ENCODE measurements around the gene NPPA. TPM values are rescaled to one million over a fixed set of nuclear protein-coding genes. Genes with fewer than 3 reads are reported as not detected.

NPPA gene
- total and polyA plus RNA-seq, 9 of the 15 experiments (the other 6 are each of a cell fraction or from before 2014, with no cell fraction given) = not detected

DNA sequence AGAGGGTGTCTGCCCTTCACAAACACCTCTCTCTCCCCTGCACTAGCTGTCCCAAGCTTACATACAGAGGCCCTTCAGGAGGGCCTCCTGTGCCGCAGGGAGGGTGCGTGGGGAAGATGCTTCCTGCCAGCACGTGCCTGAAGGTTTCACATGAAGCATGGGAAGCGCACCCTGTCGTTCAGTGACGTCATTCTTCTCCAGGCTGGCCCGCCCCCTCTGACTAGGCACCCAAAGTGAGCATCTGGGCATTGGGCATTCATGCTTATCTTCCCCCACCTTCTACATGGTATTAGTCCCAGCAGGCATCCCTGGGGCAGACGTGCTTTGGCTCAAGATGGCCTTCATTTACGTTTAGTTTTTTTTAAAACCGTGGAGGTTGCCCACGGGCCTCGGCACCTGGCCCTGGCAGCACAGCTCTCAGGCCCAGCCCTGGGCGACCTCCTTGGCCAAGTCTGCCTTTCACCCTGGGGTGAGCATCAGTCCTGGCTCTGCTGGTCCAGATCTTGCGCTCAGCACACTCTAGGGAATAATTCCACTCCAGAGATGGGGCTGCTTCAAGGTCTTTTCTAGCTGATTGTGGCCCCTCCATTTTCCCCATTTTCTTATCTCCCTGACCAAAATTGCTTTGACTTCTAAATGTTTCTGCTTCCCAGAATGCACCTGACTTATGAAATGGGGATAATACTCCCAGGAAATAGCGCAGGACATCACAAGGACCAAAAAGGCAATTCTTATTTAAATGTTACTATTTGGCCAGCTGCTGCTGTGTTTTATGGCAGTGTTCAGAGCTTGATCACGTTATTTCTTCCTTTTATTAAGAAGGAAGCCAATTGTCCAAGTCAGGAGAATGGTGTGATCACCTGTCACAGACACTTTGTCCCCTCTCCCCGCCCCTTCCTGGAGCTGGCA is 6.1 kb downstream of the NPPA start (continued):
- TF ChIP-seq, protein P1, sequence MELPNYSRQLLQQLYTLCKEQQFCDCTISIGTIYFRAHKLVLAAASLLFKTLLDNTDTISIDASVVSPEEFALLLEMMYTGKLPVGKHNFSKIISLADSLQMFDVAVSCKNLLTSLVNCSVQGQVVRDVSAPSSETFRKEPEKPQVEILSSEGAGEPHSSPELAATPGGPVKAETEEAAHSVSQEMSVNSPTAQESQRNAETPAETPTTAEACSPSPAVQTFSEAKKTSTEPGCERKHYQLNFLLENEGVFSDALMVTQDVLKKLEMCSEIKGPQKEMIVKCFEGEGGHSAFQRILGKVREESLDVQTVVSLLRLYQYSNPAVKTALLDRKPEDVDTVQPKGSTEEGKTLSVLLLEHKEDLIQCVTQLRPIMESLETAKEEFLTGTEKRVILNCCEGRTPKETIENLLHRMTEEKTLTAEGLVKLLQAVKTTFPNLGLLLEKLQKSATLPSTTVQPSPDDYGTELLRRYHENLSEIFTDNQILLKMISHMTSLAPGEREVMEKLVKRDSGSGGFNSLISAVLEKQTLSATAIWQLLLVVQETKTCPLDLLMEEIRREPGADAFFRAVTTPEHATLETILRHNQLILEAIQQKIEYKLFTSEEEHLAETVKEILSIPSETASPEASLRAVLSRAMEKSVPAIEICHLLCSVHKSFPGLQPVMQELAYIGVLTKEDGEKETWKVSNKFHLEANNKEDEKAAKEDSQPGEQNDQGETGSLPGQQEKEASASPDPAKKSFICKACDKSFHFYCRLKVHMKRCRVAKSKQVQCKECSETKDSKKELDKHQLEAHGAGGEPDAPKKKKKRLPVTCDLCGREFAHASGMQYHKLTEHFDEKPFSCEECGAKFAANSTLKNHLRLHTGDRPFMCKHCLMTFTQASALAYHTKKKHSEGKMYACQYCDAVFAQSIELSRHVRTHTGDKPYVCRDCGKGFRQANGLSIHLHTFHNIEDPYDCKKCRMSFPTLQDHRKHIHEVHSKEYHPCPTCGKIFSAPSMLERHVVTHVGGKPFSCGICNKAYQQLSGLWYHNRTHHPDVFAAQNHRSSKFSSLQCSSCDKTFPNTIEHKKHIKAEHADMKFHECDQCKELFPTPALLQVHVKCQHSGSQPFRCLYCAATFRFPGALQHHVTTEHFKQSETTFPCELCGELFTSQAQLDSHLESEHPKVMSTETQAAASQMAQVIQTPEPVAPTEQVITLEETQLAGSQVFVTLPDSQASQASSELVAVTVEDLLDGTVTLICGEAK (IDR thresholded peaks at IDR 0.05) = 0 out of 2 replicates have a peak, but pooled peaks have one; percentile 13
- TF ChIP-seq, protein P1 (CRISPR knock-in tag; IDR thresholded peaks at IDR 0.05) = no peak
- TF ChIP-seq NRF1 (conservative IDR thresholded peaks at IDR 0.05 in 1 of 2, IDR thresholded peaks at IDR 0.05 in 1 of 2) (0 out of 4 replicates have a peak, but pooled peaks of 1 of the 2 experiments have one; percentile 13), GATA2 (CRISPR knock-in tag; IDR thresholded peaks at IDR 0.05) (0 out of 2 replicates have a peak, but pooled peaks have one; percentile 14), SP2 (IDR thresholded peaks at IDR 0.05; ENCODE audit: extremely low read depth, low read depth, low read length, poor library complexity, severe bottlenecking) (no peak), ZNF12 (CRISPR knock-in tag; IDR thresholded peaks at IDR 0.05) (0 out of 2 replicates have a peak, but pooled peaks have one; percentile 33), DDX20 (tag; IDR thresholded peaks at IDR 0.05; ENCODE audit: low read depth) (no peak), SMAD4 (CRISPR knock-in tag; conservative IDR thresholded peaks at IDR 0.05) (0 out of 2 replicates have a peak, but pooled peaks have one; percentile 55), RAD51 (IDR thresholded peaks at IDR 0.05; ENCODE audit: borderline replicate concordance, low read depth) (no peak), ZNF57 (CRISPR knock-in tag; IDR thresholded peaks at IDR 0.05) (no peak), MCM3 (IDR thresholded peaks at IDR 0.05) (no peak), GATAD2B (IDR thresholded peaks at IDR 0.05; ENCODE audit: borderline replicate concordance) (no peak), MYC (IDR thresholded peaks at IDR 0.05; ENCODE audit: low read depth, low read length) (no peak; the same call in 1 of the 2 replicates), MYC (CRISPR knock-in tag; IDR thresholded peaks at IDR 0.05; ENCODE audit: borderline replicate concordance, low read depth) (0 out of 2 replicates have a peak, but pooled peaks have one; percentile 40), SAFB (IDR thresholded peaks at IDR 0.05; ENCODE audit: borderline replicate concordance, low read depth, low read length) (no peak), HMG20A (CRISPR knock-in tag; conservative IDR thresholded peaks at IDR 0.05) (no peak)
- TF ChIP-seq, protein P2, sequence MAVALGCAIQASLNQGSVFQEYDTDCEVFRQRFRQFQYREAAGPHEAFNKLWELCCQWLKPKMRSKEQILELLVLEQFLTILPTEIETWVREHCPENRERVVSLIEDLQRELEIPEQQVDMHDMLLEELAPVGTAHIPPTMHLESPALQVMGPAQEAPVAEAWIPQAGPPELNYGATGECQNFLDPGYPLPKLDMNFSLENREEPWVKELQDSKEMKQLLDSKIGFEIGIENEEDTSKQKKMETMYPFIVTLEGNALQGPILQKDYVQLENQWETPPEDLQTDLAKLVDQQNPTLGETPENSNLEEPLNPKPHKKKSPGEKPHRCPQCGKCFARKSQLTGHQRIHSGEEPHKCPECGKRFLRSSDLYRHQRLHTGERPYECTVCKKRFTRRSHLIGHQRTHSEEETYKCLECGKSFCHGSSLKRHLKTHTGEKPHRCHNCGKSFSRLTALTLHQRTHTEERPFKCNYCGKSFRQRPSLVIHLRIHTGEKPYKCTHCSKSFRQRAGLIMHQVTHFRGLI (CRISPR knock-in tag; IDR thresholded peaks at IDR 0.05) = no peak

Measured in K562 (cell line).